ENCODE measurements around the gene FAM185A. TPM values are rescaled to one million over a fixed set of nuclear protein-coding genes. Genes with fewer than 3 reads are reported as not detected.
"Not testable (repeated sequence)": the region's sequence is repeated elsewhere in the genome, so short reads cannot be mapped to it uniquely, and the experiment has no call there.

FAM185A gene
- total RNA-seq (2014; rRNA removed; shearing (Covaris generic)) = 12.1 and 12.5 TPM in 2 replicates

DNA sequence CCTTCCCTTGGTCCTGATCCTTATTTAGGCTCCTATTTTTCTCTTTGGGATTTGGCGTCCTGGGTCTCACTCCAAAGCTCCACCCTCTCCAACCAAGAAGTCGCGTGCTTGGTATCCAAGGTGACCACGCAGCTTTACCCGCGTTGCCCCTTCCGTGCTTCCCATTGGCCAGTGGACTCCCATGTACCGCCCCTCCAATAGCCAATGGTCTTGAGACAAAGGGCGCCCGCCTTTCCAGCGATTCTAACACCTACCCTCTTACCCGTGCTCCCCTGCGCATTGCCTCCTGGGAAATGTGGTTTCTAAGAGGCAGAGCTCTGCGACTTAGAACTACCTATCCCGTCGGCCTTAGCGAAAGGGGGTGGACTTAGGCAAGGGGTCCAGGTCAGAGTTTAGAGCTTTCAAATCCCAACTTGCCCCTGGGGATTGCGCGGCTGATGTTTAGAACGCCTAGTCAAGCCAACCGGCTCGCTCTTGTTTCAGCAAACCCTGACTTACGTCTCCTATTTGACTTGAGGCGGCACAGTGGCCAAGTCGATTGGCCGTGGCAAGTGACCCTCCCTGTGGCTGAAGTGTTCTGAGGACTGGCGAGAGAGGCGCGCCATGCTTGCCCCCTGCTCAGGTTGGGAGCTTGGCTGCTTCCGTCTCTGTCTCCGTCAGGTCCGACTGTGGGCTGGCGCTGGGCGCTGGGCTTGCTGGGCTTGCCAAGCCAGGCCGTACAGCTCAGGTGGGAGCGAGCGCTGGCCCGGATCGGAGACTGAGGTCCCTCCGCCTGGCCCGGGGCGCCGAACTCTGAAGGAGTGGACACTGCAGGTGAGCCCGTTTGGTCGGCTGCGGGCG, at the start of gene FAM185A:
Gene FAM185A (plus strand): TSS at position 395 of the 840 bp plus-strand sequence. CDS start 209 bp downstream, at position 604.
- peak; percentile 99 for DNase-seq (ENCODE audit: low spot score)

DNA sequence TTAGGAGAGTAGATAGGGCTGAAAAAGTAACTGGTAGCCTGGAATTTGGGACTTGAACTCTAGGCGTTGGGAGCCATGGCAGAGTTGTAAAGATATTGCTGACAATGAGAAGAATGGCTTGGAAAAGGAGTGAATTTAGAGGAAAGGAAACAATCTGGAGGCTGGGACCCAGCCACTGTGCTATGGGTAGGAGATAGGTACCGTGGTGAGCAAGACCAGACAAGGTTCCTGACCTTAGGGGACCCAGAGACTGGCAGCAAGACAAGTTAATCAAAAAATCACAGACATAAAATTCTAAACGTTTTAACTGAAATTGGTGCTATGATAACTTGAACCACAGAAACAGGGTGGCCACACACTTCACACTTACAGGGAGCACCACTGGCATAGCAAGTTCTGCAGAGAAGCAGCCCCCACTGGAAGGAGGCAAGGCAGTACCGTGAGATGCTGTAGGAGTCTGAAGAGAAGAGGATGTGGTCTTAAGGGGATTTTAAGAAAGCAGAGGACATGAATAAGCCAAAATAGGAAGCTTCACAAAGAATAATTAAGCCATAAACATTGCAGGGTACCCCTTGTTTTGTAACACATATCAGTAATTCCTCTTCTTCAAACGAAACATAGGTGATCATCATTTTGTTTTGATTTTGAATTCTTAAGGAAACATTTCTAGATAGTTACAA, 35.6 kb upstream of the FAM185A start:
- DNase-seq (ENCODE audit: low spot score) = peak; percentile 25

DNA sequence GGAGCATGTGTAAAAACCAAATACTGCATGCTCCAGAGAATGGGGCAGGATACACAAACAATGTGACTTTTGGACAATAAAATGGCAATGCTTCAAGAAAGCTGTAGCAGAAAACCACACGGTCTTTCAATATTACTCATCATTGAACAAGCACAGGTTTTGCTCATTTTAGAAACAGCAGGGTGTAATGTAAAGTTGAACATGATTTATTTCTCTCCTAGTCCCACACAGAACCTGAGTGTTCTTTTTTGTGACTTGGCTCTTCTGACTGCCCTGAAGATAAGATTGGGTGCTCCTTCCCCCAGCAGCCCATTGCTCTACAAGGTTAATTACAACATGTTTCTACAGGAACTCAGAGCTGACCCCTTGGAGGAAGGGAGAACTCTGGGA, 35.1 kb upstream of the FAM185A start:
- DNase-seq (ENCODE audit: low spot score) = not testable (repeated sequence)

DNA sequence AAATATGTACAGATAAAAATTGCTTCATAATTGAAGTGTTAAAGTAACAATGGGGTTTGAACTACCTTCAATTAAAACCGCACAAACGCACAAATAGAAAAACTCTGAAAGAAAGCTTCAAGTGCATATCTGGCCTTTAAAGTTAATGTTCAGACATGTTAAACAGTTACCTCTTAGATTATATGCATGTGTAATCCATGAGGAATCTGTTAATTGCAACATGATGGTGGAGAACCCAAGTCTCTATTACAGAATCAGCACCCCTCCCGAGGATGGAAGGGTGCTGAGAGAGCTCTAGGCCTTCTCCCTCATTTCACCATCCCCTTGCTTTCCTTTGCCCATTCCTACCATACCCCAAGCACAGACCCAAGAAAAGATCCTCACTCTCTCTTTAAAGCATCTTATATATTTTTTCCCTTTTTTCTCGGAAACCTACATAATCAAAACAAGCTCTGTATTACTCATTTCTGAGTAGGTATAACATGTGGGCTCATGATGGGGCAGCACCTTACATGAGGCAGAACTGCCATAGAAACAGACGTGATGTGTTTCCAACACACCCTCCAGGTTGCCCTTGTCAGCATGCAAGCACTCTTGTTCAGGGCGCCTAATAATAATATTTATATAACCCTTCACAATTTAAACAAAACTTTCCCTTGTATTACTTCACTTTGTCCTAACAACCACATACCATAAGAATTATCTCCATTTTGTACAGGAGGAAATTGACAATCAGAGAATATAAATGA, 33.9 kb upstream of the FAM185A start:
- not testable (repeated sequence) for DNase-seq (ENCODE audit: low spot score)

DNA sequence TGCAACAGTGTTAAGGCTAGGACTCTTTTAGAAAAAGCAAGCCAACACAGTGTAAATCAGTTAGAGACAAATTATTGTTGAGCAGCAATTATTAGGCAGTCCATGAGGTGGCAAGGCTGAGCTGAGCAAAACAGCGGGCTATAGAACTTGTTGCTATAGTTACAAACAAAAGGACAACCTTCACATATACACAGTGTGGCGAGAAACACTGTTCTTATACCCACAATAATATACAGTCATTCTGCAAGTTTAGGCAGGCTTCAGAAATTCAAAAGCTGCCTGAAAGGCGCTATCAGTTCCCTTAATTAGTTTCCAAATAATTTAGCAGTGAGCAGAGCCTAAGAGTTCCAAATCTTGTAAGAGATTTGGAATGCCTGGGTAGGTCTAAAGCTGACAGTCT, 33.1 kb upstream of the FAM185A start:
- DNase-seq (ENCODE audit: low spot score) = not testable (repeated sequence)

DNA sequence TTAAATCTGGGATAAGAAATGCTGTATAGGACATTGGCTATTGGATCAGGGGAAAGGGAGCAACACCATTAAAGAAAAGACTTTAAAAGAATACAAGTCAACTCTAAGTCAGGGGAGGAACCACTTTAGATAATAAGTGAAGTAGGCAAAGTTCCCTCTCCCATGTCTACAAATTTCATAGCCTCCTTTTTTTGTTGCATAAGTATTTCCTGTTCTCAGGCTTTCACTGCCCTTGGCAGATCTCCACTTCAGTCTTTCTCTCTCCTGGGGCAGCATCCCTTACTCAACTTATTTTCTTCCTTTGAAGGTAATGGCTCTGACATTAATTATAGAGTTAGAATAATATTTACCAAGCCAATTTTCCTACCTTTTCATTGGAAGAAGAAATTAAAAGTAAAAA, 30.3 kb upstream of the FAM185A start:
- DNase-seq (ENCODE audit: low spot score) = peak; percentile 11

DNA sequence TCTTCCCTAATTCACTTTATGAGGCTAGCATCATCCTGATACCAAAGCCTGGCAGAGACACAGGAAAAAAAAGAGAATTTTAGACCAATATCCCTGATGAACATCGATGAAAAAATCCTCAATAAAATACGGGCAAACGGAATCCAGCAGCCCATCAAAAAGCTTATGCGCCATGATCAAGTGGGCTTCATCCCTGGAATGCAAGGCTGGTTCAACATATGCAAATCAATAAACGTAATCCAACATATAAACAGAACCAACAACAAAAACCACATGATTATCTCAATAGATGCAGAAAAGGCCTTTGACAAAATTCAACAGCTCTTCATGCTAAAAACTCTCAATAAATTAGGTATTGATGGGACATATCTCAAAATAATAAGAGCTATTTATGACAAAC, 22.6 kb upstream of the FAM185A start:
- DNase-seq (ENCODE audit: low spot score) = not testable (repeated sequence)

DNA sequence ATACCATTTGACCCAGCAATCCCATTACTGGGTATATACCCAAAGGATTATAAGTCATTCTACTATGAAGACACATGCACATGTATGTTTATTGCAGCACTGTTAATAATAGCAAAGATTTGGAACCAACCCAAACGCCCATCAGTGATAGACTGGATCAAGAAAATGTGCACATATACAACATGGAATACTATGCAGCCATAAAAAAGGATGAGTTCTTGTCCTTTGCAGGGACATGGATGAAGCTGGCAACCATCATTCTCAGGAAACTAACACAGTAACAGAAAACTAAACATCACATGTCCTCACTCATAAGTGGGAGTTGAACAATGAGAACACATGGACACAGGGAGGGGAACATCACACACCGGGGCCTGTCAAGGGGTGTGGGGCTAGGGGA, 19.1 kb upstream of the FAM185A start:
- DNase-seq (ENCODE audit: low spot score) = not testable (repeated sequence)

DNA sequence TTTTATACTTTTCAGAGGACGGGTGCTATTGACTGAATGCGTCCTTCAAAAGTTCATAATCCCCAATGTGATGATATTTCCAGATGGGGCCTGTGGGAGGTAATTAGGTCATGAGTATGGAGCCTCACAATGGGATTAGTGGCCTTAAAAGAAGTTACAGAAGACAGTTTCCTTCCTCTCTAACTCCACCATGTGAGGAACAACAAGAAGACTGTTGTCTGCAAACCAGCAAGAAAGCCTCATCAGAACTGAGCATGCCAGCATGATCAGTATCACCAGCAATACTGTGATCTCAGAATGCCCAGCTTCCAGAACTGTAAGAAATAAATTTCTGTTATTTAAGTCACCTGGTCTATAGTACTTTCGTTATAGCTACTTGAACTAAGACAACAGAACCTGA, 18.4 kb upstream of the FAM185A start:
- not testable (repeated sequence) for DNase-seq (ENCODE audit: low spot score)

DNA sequence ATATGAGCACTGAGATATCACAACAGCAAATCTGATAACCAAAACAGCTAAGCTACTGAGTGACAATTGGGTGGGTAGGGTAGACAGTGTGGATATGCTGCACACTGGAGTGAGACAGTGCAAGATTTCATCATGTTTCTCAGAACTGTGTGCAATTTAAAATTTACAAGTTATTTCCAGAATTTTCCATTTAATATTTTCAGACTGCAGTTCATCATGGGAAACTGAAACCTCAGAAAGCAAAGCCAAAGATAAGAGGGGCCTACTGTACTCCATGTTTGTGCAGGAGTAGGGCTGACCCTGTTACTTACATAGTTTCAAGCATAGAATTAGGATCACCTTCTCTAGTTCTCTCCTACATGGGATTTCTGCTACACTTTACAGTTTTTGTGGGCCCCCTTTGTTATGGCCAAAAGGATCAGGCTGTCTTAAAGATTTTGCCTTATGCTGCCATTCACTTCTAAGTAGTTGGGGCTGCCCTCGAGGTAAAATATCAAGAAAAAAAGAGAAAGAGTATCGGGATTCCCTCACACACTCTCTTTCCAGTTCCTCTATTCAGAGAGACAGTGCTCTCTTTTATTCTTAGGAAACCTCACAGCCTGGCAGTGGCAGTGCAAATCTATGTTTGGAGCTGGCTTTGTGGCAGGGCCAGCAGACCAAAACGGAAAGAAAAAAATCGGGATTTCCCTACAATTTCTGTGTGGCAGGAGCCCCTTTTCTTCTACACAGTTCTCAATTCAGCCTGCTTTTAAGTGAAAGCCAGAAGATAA, 6.6 kb upstream of the FAM185A start:
- peak; percentile 10 for DNase-seq (ENCODE audit: low spot score)

DNA sequence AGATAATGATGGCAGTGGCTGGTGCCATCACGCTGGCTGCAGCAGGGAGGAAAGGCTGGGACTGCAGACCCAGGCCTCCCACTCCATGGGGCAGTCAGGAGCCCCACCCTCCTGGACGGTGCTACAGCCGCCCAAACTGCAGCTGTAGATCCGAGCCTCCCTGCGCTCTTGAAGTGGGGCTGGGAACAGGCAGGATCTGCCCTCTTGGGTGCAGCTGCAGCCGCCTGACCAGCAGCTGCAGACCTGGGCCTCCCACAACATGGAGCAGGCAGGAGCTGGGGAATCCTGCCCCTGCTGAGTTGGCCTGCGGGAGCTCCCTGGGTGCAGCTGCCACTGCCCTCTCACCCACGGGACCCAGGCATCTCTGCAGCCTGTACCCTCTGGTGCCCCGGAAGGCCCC, 4.9 kb upstream of the FAM185A start:
- DNase-seq (ENCODE audit: low spot score) = peak; percentile 25

DNA sequence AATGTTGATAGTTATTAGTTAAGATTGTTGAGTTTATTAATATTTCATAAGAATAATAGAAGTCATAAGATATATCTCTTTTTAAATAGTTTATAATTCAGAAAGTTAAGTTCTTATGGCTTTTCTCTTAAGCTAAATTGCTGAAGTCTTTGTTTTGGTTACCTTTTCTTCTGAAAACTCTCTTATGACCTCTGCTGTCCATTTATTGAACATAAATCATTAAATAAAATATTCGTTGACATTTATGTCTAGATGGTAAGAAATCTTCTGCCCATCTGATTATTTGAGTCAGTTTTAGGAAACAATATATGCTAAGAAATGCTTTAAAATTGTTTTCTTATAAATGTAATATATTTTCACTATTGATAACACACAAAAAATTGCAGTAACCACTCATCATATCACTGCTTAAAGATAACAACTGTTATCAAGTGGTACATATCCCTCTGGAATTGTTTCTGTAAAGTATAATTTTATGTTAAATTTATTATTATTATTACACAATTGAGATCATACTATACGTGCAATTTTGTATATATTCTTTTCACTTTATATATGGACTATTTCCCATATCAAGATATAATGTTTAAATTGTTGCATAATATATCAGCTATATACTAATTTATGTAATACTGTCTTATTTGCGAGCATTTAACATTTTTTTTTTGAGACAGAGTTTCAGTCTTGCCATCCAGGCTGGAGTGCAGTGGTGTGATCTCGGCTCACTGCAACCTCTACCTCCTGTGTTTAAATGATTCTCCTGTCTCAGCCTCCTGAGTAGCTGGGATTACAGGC, 3.1 kb upstream of the FAM185A start:
- DNase-seq (ENCODE audit: low spot score) = not testable (repeated sequence)

DNA sequence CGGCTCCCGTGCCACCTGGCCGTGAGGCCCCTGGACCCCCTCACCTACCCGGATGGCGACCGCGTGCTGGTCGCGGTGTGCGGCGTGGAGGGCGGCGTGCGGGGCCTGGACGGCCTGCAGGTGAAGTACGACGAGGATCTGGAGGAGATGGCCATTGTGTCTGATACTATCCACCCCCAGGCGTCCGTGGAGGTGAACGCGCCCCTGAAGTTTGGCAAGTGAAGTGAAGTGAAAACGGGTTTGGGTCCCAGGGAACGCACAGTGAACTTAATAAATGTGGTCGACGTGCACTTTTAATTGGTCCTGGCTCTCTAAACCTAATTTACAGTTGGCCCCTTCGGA, 617 bp downstream of the FAM185A start:
- DNase-seq (ENCODE audit: low spot score) = not testable (repeated sequence)

DNA sequence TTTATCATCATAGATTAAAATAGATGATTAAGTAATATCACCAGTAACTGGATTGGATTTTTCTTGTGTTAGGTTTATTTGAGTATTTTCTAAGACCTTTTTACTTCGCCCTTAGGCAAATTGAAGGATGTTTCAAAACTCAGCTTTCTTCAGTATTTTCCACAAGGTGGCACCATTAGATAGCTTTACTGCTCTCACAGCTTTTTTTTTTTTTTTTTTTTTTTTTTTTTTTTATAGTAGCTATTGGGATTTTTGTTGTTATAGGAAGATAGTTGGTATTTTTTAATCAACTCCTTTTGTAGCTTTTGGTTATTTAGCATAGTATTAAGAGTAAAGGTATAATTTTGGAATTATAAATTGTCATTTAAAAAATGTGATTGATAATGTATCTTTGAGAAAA, 9.4 kb downstream of the FAM185A start:
- not testable (repeated sequence) for DNase-seq (ENCODE audit: low spot score)

DNA sequence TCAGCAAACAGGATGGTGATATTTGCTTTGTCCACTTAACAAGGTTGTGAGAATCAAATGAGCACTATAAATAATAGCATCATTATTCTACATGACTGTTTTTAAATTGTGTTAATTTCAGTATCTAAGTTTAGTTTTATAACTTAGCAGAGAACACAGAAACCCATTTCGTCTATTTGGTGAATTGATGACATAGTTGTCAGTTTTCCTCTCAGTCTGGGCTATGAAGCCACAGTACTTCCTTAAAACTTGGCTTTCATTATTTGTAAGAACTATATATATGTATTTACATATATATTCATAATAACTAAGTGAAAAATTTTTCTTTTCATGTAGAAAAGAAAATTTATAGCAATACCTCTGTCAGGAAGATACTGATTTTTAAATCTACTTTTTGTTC, 11.1 kb downstream of the FAM185A start:
- DNase-seq (ENCODE audit: low spot score) = not testable (repeated sequence)

DNA sequence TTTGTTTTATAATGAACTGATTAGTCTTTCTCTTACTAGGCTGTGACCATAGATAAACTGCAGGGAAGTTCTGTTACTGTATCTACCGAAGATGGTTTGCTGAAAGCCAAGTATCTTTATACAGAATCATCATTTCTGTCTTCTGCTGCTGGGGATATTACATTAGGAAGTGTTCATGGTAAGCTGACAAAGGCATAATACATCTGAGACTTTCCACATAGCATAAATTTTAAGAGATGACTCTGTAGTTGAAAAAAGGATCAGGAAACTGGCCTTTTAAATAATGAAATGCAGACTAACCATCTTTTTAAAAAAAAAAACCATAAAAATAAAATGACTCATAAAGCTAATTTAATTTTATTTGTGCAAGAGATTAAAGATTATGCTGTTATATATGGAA, 12.4 kb downstream of the FAM185A start:
- DNase-seq (ENCODE audit: low spot score) = not testable (repeated sequence)

DNA sequence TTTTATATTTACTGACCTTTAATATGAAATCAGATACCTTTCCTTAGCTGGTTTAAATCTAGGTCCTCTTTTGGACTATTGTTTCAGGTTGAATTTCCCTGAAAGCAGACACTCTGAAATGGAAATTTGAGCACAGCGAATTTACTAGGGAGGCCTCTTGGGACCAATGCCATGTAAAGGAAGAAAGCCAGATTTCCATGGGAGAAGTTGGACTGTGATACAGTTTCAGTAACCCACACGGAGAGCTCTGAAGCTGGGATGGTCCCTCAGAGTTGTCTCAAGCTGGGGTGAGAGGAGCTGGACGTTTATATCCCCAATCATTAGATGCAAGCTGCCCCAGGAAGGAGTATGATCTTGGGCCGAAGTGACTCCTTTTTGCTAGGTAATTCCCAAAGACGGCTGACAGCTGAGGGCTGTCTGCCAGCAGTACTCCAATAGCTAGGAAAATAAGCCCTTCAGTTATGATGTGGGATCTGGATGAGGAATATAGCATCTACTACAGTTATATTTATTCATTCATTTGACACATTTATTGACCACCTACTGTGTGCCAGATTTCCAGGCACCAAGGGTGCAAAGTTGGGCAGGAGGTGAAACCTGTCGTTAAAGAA, 14.6 kb downstream of the FAM185A start:
- not testable (repeated sequence) for DNase-seq (ENCODE audit: low spot score)

DNA sequence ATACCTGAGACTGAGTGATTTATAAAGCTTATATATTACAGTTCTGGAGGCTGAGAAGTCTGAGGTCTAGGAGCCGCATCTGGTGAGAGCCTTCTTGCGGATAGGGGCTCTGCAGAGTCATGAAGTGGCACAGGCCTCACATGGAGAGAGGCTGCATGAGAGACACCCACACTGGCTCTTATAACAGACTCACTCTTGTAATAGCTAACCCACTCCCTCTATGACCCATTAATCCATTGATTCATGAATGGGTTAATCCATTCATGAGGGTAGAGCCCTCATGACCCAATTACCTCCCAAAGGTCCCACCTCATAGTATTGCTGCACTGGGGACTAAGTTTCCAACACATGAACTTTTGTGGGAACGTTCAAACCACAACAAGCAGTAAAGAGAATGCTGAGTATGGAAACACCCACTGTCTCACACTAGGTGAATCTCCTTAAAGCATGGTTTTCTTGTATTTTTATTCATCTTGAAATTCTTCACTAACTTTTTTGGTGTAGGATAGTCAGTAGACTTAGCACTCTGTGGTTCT, 20.9 kb downstream of the FAM185A start:
- DNase-seq (ENCODE audit: low spot score) = not testable (repeated sequence)

DNA sequence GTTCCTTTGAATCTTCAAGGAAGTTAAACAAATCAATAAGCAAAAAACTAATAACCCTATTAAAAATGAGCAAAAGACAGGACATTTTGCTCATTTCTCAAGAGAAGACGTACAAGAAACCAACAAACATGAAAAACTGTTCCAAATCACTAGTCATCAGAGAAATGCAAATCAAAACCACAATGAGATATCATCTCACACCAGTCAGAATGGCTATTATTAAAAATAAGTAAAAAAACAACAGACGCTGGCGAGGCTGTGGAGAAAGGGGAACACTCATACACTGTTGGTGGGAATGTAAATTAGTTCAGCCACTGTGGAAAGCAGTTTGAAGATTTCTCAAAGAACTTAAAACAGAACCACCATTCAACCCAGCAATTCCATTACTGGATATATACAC, 21.7 kb downstream of the FAM185A start:
- DNase-seq (ENCODE audit: low spot score) = not testable (repeated sequence)

DNA sequence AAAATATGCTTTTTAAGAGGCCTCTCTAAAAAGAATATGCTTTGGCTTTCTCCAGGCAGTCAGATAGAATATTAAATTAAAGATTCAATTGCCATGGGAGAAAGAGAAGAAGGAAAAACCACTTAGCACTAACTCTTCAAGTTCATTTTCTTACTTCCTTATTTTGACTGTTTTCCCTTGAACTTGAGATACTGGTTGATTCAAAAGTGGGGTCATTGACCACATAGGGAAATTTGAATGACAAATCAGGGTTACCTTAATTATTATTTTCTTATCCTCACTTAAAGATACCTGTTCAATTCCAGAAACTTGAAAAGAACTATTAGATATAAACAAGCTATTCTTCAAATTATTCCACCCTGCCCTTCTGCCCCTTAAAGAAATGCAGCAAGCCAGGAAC, 27.4 kb downstream of the FAM185A start:
- DNase-seq (ENCODE audit: low spot score) = not testable (repeated sequence)

Measured in A172 (cell line).